Activated naive CD4-positive, alpha-beta T cell treated with anti-CD3 and anti-CD28 coated beads, Interleukin-2, amount 50 U/mL, for 16 hours (primary cell): ENCODE measurements around the gene EVA1B.

Experiments
- DNase-seq: peaks from one replicate; pipeline ENCODE4 v3.0.0-alpha.2; 2020

EVA1B gene

DNA sequence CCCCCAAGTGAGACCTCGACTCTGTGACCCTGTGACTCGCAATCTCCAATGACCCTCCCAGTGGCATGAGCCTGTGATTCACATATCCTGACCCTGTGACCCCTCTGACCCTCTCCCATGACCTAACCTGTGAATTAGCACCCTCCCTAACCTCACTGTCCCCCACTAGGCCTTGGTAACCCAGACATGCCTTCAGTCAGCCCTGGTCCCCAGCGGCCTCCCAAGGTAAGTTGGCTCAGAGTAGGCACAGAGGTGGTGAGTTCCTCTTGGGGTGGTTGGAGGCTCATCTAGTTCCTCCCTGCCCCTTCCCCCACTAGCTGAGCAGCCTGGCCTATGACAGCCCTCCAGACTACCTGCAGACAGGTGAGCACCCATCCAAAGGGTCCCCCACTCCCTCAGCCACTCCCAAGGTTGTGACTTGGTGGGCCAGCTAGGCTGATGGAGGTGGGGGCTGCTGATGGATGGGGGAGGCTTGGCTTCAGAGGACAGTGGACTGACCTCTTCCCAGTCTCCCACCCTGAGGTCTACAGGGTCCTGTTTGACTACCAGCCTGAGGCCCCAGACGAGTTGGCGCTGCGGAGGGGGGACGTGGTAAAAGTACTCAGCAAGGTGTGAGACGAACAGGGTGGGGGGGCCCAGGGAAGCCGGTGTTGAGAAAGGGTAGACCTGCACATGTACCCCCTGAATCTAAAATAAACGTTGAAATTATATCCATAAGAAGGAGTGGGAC is 15.7 kb downstream of the EVA1B start:
- DNase-seq = no peak

GRCh38 chr1:36306902-36307456 is 16.5 kb downstream of the EVA1B start:
- DNase-seq = peak; percentile 93

GRCh38 chr1:36306210-36306901 is 17.1 kb downstream of the EVA1B start, which contains the start of gene SH3D21:
Gene SH3D21 (plus strand): TSS chr1:36306368. CDS start chr1:36306421, 53 bp downstream.
- peak; percentile 52 for DNase-seq

- DNase-seq = no peak
Measured at GRCh38 chr1:36305915-36306209, 17.6 kb downstream of the EVA1B start.

- peak; percentile 68 for DNase-seq
Measured at GRCh38 chr1:36304970-36305914, 18.2 kb downstream of the EVA1B start.

- no peak for DNase-seq
Measured at GRCh38 chr1:36304521-36304920, 18.9 kb downstream of the EVA1B start.

DNA sequence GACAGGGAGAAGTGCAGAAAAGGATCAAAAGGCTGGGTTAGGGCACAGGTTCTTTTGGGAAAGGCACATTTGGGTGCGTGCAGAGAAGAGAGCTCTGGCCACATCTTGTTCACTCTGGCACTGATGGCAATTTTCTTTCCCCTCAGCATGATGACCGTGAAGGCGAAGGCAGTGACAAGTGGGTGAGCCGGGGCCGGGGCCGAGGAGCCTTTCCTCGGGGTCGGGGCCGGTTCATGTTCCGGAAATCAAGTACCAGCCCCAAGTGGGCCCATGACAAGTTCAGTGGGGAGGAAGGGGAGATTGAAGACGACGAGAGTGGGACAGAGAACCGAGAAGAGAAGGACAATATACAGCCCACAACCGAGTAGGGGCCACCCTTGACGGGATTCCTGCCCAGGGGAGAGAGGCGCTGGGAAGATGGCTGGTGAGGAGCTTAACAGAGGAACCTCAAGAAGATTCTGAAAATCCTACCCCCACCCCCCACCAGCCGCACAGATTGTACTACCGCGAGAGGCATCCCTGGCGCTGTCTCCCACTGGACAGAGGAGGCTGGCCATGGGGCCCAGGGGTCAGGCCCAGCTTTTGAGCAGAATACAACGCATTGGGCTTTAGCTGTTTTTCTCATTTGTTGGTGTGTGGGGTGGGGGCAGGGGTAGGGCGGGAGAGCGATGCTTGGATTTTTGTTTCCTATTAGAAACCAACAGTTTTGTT is 19.6 kb downstream of the EVA1B start:
- DNase-seq = no peak

GRCh38 chr1:36303244-36303643 is 20.2 kb downstream of the EVA1B start:
- DNase-seq = no peak

GRCh38 chr1:36301220-36301619 is 22.2 kb downstream of the EVA1B start:
- no peak for DNase-seq

GRCh38 chr1:36300526-36300925 is 22.9 kb downstream of the EVA1B start:
- no peak for DNase-seq

GRCh38 chr1:36298640-36299039 is 24.8 kb downstream of the EVA1B start:
- no peak for DNase-seq

GRCh38 chr1:36297062-36297461 is 26.4 kb downstream of the EVA1B start:
- no peak for DNase-seq

GRCh38 chr1:36295390-36295789 is 28.1 kb downstream of the EVA1B start:
- no peak for DNase-seq

DNA sequence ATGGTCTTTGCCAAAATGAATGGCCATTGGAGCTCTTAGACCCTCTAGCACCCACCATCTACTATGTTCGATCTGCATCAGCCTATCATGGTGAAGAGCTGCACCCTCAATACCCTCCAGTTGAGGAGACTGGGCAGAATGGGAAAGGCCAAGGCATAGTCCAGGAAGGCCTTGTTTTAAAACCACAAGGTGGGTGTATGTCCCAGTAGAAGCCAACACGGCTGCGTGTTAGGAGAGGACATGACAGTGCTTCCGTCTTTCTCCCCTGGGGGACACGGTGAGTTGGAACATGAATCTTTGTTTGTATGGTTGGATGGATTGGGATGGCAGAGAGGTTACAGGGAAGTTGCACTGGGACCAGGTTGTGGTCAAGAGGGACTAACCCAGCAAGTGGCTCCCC is 35.9 kb downstream of the EVA1B start:
- DNase-seq = no peak

GRCh38 chr1:36286802-36287201 is 36.6 kb downstream of the EVA1B start:
- no peak for DNase-seq

DNA sequence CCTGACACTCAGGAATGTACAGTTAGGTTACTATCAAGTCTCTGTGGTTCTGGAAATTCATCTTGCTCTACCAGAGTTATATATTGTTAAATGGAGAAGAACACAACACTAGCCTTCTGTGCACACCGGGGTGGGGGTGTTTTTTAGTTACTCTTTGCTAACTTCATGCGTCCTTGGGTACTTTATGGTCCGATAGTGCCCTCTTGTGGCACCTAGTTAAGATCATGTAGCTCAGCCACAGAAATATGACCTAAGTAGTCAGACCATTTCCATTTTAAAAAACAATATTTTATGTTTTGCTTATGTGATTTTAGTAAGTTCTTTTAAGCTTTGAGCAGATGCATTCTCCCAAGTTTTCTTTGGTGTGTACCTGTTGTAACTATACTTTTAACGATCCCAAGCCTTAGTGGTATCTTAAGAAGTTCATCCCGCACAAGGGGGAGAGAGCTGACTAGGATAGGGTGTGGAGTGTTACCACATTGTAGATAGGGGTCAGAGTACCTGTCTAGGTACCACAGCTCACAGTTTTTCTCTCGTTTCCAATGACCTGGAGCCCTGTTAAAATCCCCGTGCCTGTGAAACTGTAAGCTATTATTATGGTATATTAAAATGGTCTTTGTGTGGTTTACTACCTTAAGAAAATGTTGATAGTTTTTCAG is 37.9 kb downstream of the EVA1B start:
- DNase-seq = peak; percentile 57

GRCh38 chr1:36284517-36284916 is 38.9 kb downstream of the EVA1B start:
- DNase-seq = no peak

- no peak for DNase-seq
Measured at GRCh38 chr1:36284061-36284460, 39.4 kb downstream of the EVA1B start.

DNA sequence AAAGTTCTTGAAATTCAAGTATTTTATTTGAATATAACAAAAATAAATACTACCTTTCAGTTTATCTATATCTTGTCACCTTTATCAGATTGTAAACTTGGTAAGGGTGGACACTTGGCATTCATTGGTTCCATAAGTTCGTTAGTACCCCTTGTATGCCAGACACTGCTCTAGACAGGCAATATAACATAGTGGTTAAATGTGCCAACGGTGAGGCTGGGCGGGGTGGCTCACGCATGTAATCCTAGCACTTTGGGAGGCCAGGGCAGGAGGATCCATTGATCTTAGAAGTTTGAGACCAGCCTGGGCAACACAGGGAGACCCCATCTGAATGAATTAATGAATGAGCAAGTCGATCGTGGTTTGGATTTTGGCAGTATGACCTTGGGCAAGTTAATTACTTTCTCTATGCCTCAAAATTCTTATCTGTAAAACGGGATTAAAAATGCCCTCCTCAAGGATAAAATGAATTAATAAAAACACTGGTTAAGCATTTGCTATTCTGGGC is 43.6 kb downstream of the EVA1B start:
- DNase-seq = no peak

GRCh38 chr1:36279110-36279788 is 44.2 kb downstream of the EVA1B start:
- no peak for DNase-seq

- DNase-seq = no peak
Measured at GRCh38 chr1:36276688-36277087, 46.8 kb downstream of the EVA1B start.
